Bronchial epithelial cell (primary cell): ENCODE data around the gene AMPH. TPM values are rescaled to one million over a fixed set of nuclear protein-coding genes. Genes with fewer than 3 reads are reported as not detected.

ENCODE experiments used
- DNase-seq: peaks from one replicate; pipeline ENCODE4 v3.0.0-alpha.2; 2010; ENCODE audit warnings: low read depth
- FAIRE-seq: peaks from 2 replicates; lab custom pipeline; 2011; peaks lifted over from hg19 to GRCh38; lab: Jason Lieb, UNC
- H3K27me3 ChIP-seq: 2 replicates; pipeline ENCODE4 v1.5.1; 2011; ENCODE audit warnings: low read length; ENCODE audit not compliant: control insufficient read depth, insufficient read depth
- H3K36me3 ChIP-seq: 2 replicates; pipeline ENCODE4 v1.5.1; 2011; ENCODE audit warnings: low read length; ENCODE audit not compliant: control insufficient read depth, insufficient read depth
- H3K4me3 ChIP-seq: 2 replicates; pipeline ENCODE4 v1.5.1; 2011; ENCODE audit warnings: mild to moderate bottlenecking, low read depth, low read length, control low read depth
- total RNA-seq: library from RNA; depleted of rRNA; stranded (reverse); fragments of >200 nt; gene quantifications from 2 replicates; pipeline ENCODE4 v1.2.1, GENCODE V29; 2014
- TF ChIP-seq, protein P1 (sequence below): IDR thresholded peaks from 2 replicates; pipeline ENCODE4 v1.5.1; 2011; ENCODE audit warnings: mild to moderate bottlenecking, moderate library complexity, low read length, control low read depth, inconsistent platforms; ENCODE audit not compliant: insufficient read depth, severe bottlenecking

AMPH gene
- total RNA-seq, 1 donor from 2014 or later, result not detected

DNA sequence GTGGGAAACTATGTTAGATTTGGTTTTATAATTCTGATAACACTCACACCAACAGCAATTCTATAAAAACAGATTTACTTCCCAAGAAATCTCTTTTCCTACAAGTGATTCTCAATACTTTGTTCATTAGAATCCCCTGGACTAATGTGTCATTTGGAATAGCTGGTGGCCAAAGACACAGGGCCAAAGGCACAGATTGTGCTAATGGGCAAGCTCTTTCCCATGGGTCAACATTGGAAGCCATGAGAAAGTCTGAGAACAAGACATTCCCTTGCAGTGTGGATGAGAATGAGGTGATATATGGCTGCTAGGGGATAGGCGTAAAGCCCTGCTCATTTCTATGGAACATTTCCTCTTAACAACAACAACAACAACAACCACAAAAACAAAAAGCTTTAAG, 153.8 kb downstream of the AMPH start:
- TF ChIP-seq, protein P1, sequence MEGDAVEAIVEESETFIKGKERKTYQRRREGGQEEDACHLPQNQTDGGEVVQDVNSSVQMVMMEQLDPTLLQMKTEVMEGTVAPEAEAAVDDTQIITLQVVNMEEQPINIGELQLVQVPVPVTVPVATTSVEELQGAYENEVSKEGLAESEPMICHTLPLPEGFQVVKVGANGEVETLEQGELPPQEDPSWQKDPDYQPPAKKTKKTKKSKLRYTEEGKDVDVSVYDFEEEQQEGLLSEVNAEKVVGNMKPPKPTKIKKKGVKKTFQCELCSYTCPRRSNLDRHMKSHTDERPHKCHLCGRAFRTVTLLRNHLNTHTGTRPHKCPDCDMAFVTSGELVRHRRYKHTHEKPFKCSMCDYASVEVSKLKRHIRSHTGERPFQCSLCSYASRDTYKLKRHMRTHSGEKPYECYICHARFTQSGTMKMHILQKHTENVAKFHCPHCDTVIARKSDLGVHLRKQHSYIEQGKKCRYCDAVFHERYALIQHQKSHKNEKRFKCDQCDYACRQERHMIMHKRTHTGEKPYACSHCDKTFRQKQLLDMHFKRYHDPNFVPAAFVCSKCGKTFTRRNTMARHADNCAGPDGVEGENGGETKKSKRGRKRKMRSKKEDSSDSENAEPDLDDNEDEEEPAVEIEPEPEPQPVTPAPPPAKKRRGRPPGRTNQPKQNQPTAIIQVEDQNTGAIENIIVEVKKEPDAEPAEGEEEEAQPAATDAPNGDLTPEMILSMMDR, result no peak
- no peak for FAIRE-seq
- H3K4me3 ChIP-seq, result no peak overlapping the region
- no peaks in the 10 kb centered on the region for H3K27me3 ChIP-seq
- no peak for DNase-seq
- no peaks in the 10 kb centered on the region for H3K36me3 ChIP-seq

DNA sequence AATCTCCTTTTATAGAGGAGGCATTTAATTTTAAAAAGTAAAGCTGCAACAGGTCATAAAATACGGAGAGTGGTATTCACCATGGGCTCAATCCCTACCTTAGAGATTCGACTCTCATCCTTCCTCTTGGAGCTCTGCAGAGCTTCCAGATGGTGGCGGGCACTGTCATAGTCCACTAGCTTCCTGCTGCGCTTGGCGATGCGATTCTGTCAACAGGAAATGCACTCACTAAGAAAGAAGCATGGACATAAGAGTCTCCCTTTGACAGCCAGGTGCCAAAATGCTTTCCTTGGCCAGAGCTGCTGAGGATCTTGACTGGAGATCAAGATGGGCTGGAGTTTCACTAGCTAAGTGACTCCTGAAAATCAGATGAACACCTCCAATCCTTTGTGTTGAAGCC, 154.4 kb downstream of the AMPH start:
- H3K36me3 ChIP-seq, result no peaks in the 10 kb centered on the region
- DNase-seq, result no peak
- TF ChIP-seq, protein P1, result no peak
- no peaks in the 10 kb centered on the region for H3K27me3 ChIP-seq
- no peak for FAIRE-seq
- H3K4me3 ChIP-seq, result no peak overlapping the region

DNA sequence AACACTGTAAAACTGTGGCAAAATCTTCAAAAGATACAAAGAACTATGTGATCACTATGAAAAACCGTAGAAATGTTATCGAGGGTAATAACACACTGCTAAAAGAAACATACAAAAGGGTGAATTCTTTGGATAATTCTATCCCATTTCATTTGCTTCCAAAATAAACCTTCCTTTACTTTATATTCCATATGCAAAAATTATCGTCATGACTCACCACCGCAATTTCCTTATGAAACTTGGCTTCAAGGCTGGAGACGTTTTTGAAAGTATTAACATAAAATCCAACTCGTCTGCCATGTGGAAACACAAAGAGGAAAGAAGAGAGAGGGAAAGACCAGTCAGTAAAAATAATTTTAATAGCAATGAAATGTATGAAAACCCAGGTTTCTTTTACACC, 165.2 kb downstream of the AMPH start:
- TF ChIP-seq, protein P1, result no peak
- no peak for FAIRE-seq
- Histone ChIP-seq H3K36me3 (no peaks in the 10 kb centered on the region), H3K27me3 (no peaks in the 10 kb centered on the region), H3K4me3 (no peak overlapping the region)
- DNase-seq, result no peak

DNA sequence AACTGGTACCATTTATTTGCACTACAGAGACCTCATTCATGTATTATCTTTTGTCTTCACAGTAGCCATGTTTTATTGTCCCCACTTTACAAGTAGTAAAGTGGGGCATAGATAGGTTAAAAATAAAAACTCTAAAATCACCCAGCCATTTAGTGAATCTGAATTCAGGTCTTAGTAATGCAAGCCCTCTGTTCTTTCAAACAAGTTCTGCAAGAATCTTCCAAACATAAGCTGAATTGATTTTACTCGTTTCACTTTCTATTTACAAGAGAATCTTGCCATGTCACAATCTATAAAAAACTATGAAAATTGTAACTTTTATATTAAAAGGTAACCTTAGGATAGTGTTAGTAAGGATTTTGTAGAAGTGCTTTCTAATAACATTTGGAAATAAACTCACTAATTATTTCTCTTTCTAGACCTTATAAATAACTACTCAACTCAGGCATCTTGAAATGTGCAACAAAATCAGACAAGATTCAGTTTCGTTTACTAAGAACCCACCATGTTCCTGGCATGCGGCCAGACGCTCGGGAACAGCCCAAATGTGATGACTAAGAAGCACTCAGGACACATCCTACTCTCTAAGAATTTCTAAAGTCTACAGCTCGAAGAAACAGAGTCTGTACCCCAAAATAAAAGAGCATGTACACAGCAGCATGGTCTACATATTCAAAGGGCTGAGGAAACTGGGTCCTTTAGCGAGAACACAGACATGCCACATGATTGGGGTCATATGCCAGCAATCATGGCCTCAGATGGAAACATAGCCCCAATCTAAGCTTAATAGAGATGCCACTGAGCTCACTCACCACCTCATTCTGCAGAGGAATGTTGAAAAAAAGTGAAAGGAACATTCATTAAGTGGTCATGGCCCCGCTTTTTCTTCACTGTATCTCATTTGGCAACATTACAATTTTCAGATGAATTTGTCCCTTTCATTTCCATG, 167.6 kb downstream of the AMPH start:
- DNase-seq (peak; percentile 26), FAIRE-seq (no peak)
- Histone ChIP-seq H3K27me3 (no peaks in the 10 kb centered on the region), H3K36me3 (no peaks in the 10 kb centered on the region), H3K4me3 (no peak overlapping the region)
- TF ChIP-seq, protein P1, result no peak

DNA sequence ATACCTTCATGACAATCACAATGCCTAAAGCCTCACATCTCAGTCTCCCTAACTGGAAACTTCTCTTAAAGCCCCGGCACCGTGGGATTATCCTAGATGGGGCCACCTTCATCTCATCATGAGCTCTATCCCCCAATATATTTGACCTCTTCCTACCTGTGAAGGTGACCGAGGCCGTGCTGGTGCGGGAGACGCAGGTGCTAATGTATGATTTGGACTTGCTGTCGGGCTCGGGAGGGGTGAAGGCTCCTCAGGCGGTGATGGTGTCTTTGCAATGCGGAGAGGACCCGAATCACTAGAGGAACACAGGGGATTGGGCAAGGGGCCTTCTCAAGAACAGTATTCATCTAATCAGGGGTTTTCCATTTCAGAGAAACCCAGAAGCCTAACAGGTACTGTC, 168.4 kb downstream of the AMPH start:
- Histone ChIP-seq H3K27me3 (no peaks in the 10 kb centered on the region), H3K36me3 (no peaks in the 10 kb centered on the region), H3K4me3 (no peak overlapping the region)
- FAIRE-seq, result no peak
- DNase-seq, result no peak
- TF ChIP-seq, protein P1, result no peak
